Astrocyte (in vitro differentiated cells and primary cell): Measurements from ENCODE around the gene OR10A4.

ENCODE experiments used
- CTCF ChIP-seq: IDR thresholded peaks from 2 replicates; pipeline ENCODE4 v1.5.1; 2011; ENCODE audit warnings: low read depth, mild to moderate bottlenecking, inconsistent platforms, low read length, moderate library complexity; ENCODE audit not compliant: insufficient read depth
- EZH2 ChIP-seq: IDR thresholded peaks from 2 replicates; pipeline ENCODE4 v1.6.1; 2012; ENCODE audit warnings: mild to moderate bottlenecking, low read length, inconsistent platforms; ENCODE audit not compliant: insufficient read depth

- TF ChIP-seq CTCF (no peak), EZH2 (no peak)
Measured at GRCh38 chr11:6864438-6864837, 12.0 kb upstream of the OR10A4 start.
